UCSD-AML1 (cell line): ENCODE data around the gene PCCA.
"Not testable (repeated sequence)": the region's sequence is repeated elsewhere in the genome, so short reads cannot be mapped to it uniquely, and the experiment has no call there.

Experiments
- DNase-seq: peaks from one replicate; lab custom pipeline; 2025; ENCODE audit not compliant: unreplicated experiment; lab: John Stamatoyannopoulos, UW

PCCA gene

GRCh38 chr13:100182900-100183490 lies 94.1 kb downstream of the PCCA start:
- no peak for DNase-seq

- no peak for DNase-seq
Observed at GRCh38 chr13:100184095-100184494, 95.2 kb downstream of the PCCA start.

GRCh38 chr13:100195568-100195967 lies 106.7 kb downstream of the PCCA start:
- DNase-seq = no peak

- no peak for DNase-seq
Observed at GRCh38 chr13:100196375-100196774, 107.5 kb downstream of the PCCA start.

GRCh38 chr13:100197116-100197515 lies 108.2 kb downstream of the PCCA start:
- DNase-seq = no peak

- no peak for DNase-seq
Observed at GRCh38 chr13:100197591-100198365, 108.9 kb downstream of the PCCA start.

GRCh38 chr13:100203696-100204367 lies 114.9 kb downstream of the PCCA start:
- DNase-seq = no peak

- DNase-seq = no peak
Observed at GRCh38 chr13:100208002-100208401, 119.1 kb downstream of the PCCA start.

- DNase-seq = no peak
Observed at GRCh38 chr13:100208626-100209025, 119.7 kb downstream of the PCCA start.

- no peak for DNase-seq
Observed at GRCh38 chr13:100209857-100210825, 121.2 kb downstream of the PCCA start.

GRCh38 chr13:100211016-100211710 lies 122.3 kb downstream of the PCCA start:
- DNase-seq = no peak

GRCh38 chr13:100212904-100213553 lies 124.1 kb downstream of the PCCA start:
- DNase-seq = no peak

GRCh38 chr13:100213576-100213975 lies 124.7 kb downstream of the PCCA start:
- DNase-seq = no peak

- DNase-seq = no peak
Observed at GRCh38 chr13:100214886-100215285, 126.0 kb downstream of the PCCA start.

- DNase-seq = no peak
Observed at GRCh38 chr13:100221166-100221565, 132.3 kb downstream of the PCCA start.

- not testable (repeated sequence) for DNase-seq
Observed at GRCh38 chr13:100223966-100224530, 135.2 kb downstream of the PCCA start.

GRCh38 chr13:100229603-100230002 lies 140.7 kb downstream of the PCCA start:
- DNase-seq = no peak

- DNase-seq = no peak
Observed at GRCh38 chr13:100230769-100231149, 141.9 kb downstream of the PCCA start.

- no peak for DNase-seq
Observed at GRCh38 chr13:100231176-100231575, 142.3 kb downstream of the PCCA start.

GRCh38 chr13:100234006-100234405 lies 145.1 kb downstream of the PCCA start:
- no peak for DNase-seq
